Right lung (tissue), 5 donors: ENCODE results near the gene MAEA. TPM values are rescaled to one million over a fixed set of nuclear protein-coding genes. Genes with fewer than 3 reads are reported as not detected.

Experiments
- polyA plus RNA-seq, 5 donors: library from polyadenylated mRNA; unstranded; fragments of 120-200 nt; gene quantifications; one replicate each; pipeline versions ENCODE4 v1.2.1 to v1.2.3, GENCODE V29; 2013; ENCODE audit warnings: inconsistent platforms in 1 of 5, low replicate concordance in 1 of 5; ENCODE audit not compliant: insufficient read length in 5 of 5, insufficient read depth in 1 of 5

Gene MAEA
- polyA plus RNA-seq, 5 donors, result 44.4 to 69.1 (median 58.5) TPM

Other genes starting within 250 kb of the MAEA start
- 10 to 100 TPM in 3 of 5 donors, 1 to 10 TPM in 2; 6.1 to 11.8 (median 11.0) TPM for gene RNF212, start 176.3 kb upstream of the MAEA start, polyA plus RNA-seq
- 10 to 100 TPM in 4 of 5 donors, 1 to 10 TPM in 1; 6.9 to 47.5 (median 17.0) TPM for gene SPON2, start 117.3 kb upstream of the MAEA start, polyA plus RNA-seq
- gene CTBP1, start 40.8 kb upstream of the MAEA start, polyA plus RNA-seq, result 100 to 1,000 TPM in 4 of 5 donors, 10 to 100 TPM in 1; 81.1 to 178 (median 115) TPM
- gene UVSSA, start 57.3 kb downstream of the MAEA start, polyA plus RNA-seq, result 10 to 100 TPM in 4 of 5 donors, 1 to 10 TPM in 1; 9.6 to 21.2 (median 15.5) TPM
- not detected for gene NKX1-1, start 116.6 kb downstream of the MAEA start, polyA plus RNA-seq